ENCODE results near the gene TSEN15.

DNA sequence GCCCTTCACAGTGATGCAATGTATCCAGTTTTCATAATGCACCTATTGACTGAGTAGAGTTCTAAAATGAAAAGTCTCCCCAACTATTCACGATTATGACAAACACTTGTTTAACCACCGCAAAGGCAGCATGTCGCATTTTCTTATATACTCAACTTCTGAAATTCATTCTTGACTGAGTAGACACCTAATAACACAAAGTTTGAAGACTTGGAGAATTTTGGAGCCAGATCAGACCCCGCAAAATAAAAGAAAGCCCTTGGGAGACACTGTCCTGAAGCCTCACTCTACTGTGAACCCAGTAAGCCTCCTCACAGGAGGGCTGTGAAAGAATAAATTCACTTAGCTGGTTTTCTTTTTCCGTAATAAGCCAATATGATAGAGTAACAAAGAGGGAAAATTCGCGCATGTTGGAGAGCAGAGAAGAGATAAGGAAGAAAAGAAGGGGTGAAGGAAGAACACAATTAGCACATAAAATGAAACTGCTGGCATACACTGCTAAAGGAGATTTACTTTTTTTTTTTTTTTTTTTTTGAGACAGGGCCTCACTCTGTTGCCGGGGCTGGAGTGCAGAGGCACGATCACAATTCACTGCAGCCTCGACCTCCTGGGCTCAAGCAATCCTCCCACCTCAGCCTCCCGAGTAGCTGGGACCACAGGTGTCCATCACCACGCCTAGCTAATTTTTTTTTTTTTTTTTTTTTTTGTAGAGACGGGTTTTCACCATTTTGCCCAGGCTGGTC, 13.5 kb upstream of the TSEN15 start:
- TF ChIP-seq, protein P1, sequence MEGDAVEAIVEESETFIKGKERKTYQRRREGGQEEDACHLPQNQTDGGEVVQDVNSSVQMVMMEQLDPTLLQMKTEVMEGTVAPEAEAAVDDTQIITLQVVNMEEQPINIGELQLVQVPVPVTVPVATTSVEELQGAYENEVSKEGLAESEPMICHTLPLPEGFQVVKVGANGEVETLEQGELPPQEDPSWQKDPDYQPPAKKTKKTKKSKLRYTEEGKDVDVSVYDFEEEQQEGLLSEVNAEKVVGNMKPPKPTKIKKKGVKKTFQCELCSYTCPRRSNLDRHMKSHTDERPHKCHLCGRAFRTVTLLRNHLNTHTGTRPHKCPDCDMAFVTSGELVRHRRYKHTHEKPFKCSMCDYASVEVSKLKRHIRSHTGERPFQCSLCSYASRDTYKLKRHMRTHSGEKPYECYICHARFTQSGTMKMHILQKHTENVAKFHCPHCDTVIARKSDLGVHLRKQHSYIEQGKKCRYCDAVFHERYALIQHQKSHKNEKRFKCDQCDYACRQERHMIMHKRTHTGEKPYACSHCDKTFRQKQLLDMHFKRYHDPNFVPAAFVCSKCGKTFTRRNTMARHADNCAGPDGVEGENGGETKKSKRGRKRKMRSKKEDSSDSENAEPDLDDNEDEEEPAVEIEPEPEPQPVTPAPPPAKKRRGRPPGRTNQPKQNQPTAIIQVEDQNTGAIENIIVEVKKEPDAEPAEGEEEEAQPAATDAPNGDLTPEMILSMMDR (IDR thresholded peaks at IDR 0.05) = no peak
- TF ChIP-seq POLR2A (IDR thresholded peaks at IDR 0.05) = no peak
